Sigmoid colon (tissue), 7 donors: ENCODE data around the gene PDE7B. TPM values are rescaled to one million over a fixed set of nuclear protein-coding genes. Genes with fewer than 3 reads are reported as not detected.

Experiments
- DNase-seq: peaks from one replicate; pipeline ENCODE4 v3.0.0-alpha.2; 2019
- H3K27ac ChIP-seq, 4 donors: fragments of 200-600 bp; sonication (generic); one replicate each; pipeline ENCODE4 v1.5.1; 2016 to 2019; ENCODE audit warnings: mild to moderate bottlenecking in 1 of 4
- H3K27me3 ChIP-seq, 3 donors: fragments of 200-600 bp; sonication (generic); one replicate each; pipeline ENCODE4 v1.5.1; 2019; ENCODE audit warnings: mild to moderate bottlenecking in 1 of 3
- H3K36me3 ChIP-seq, 4 donors: fragments of 200-600 bp; sonication (generic); one replicate each; pipeline ENCODE4 v1.5.1; 2016 to 2019
- H3K4me1 ChIP-seq, 4 donors: fragments of 200-600 bp; sonication (generic); one replicate each; pipeline ENCODE4 v1.5.1; 2017 to 2019
- H3K4me3 ChIP-seq, 4 donors: fragments of 200-600 bp; sonication (generic); one replicate each; pipeline ENCODE4 v1.5.1; 2017 to 2019; ENCODE audit warnings: mild to moderate bottlenecking in 2 of 4, moderate library complexity in 1 of 4
- H3K9me3 ChIP-seq, 4 donors: fragments of 200-600 bp in 3 of 4; sonication (generic) in 3 of 4; one replicate each; pipeline versions ENCODE4 v1.5.1 to v1.6.1; 2013 to 2019
- EP300 ChIP-seq, 4 donors: sonication (generic); formaldehyde crosslinking; IDR thresholded peaks; one replicate each; pipeline ENCODE4 v1.6.1; 2017; ENCODE audit warnings: antibody characterized with exemption in 4 of 4
- POLR2A ChIP-seq, 2 donors: fragments of 450-650 bp; IDR thresholded peaks; one replicate each; pipeline ENCODE4 v1.6.1; 2016; ENCODE audit warnings: antibody characterized with exemption in 2 of 2, mild to moderate bottlenecking in 2 of 2, moderate library complexity in 2 of 2
- POLR2AphosphoS5 ChIP-seq, 4 donors: sonication (generic); formaldehyde crosslinking; IDR thresholded peaks; one replicate each; pipeline ENCODE4 v1.6.1; 2017; ENCODE audit warnings: antibody characterized with exemption in 4 of 4
- WGBS, 2 donors: extraction: QIAGEN DNeasy Blood & Tissue Kit; methylation state at CpG; one replicate each; pipeline ENCODE4 v1.1.7; 2013; 5-methylcytosine and 5-hydroxymethylcytosine counted together
- intact Hi-C: fragments of 100-400 bp; cut with DNase I; formaldehyde crosslinking; loops from one replicate; pipeline ENCODE4 v1.15.1; 2023
- polyA plus RNA-seq, 3 donors: library from polyadenylated mRNA; stranded (reverse); fragments of 200-250 nt; gene quantifications; one replicate each; pipeline ENCODE4 v1.2.3, GENCODE V29; 2013
- total RNA-seq, 4 donors: library from RNA; depleted of rRNA; stranded (reverse); fragments of >200 nt; gene quantifications; one replicate each; pipeline ENCODE4 v1.1.0, GENCODE V29; 2016
- TF ChIP-seq, protein P1 (sequence below), 4 experiments: fragments of 450-650 bp in 3 of 4; fragments of 200-600 bp in 1 of 4; IDR thresholded peaks; one replicate each; pipeline ENCODE4 v1.5.1; 2016 to 2019; ENCODE audit warnings: antibody characterized with exemption in 4 of 4, mild to moderate bottlenecking in 3 of 4, moderate library complexity in 2 of 4
- donor health status: healthy with polysubstance abuse.
- donor health status: Bipolar disorder and iron deficiency.
- donor health status: healthy.

Gene PDE7B
- total and polyA plus RNA-seq, 7 donors = 1.1 to 10.3 (median 6.3) TPM

DNA sequence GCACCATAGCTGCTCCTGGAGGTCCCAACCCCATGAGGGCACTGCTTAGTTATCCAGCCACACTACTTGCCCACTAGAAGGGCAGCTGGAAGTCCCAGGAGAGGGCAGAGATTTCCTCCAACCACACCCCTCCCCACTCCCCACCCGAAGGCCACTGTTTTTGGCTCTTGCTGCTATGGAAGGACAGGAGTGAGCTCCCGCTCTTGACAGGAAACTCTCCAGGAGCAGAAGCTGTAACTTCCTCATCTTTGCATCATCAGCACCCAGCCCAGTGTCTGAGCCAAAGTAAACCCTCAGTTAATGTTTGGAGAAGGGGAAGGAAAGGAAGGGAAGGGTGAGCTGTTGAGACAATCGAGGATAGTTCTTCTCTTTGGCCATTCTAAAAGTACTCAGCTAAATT, 277.9 kb downstream of the PDE7B start:
- Histone ChIP-seq H3K27ac (no peak overlapping the region), H3K4me3 (no peak overlapping the region), H3K4me1 (no peaks in the 10 kb centered on the region), H3K9me3 (no peaks in the 10 kb centered on the region), H3K36me3 (no peaks in the 10 kb centered on the region), H3K27me3 (no peaks in the 10 kb centered on the region)
- no peak for TF ChIP-seq POLR2AphosphoS5 (IDR thresholded peaks at IDR 0.05)
- no peak for TF ChIP-seq EP300 (IDR thresholded peaks at IDR 0.05)
- TF ChIP-seq, protein P1, sequence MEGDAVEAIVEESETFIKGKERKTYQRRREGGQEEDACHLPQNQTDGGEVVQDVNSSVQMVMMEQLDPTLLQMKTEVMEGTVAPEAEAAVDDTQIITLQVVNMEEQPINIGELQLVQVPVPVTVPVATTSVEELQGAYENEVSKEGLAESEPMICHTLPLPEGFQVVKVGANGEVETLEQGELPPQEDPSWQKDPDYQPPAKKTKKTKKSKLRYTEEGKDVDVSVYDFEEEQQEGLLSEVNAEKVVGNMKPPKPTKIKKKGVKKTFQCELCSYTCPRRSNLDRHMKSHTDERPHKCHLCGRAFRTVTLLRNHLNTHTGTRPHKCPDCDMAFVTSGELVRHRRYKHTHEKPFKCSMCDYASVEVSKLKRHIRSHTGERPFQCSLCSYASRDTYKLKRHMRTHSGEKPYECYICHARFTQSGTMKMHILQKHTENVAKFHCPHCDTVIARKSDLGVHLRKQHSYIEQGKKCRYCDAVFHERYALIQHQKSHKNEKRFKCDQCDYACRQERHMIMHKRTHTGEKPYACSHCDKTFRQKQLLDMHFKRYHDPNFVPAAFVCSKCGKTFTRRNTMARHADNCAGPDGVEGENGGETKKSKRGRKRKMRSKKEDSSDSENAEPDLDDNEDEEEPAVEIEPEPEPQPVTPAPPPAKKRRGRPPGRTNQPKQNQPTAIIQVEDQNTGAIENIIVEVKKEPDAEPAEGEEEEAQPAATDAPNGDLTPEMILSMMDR (IDR thresholded peaks at IDR 0.05) = no peak
- no peak for TF ChIP-seq POLR2A (IDR thresholded peaks at IDR 0.05)
- intact Hi-C loops = no loop called here
- 11 to 64% methylated on average over 3 of the region's 3 CpGs for WGBS, 2 donors
- DNase-seq = no peak

- no peaks in the 10 kb centered on the region for H3K27me3 ChIP-seq
- H3K36me3 ChIP-seq = no peaks in the 10 kb centered on the region
- TF ChIP-seq, protein P1 (IDR thresholded peaks at IDR 0.05) = no peak
- TF ChIP-seq EP300 (IDR thresholded peaks at IDR 0.05) = no peak
- TF ChIP-seq POLR2AphosphoS5 (IDR thresholded peaks at IDR 0.05) = no peak
- TF ChIP-seq POLR2A (IDR thresholded peaks at IDR 0.05) = no peak
- no peak overlapping the region for H3K4me3 ChIP-seq
- no peaks in the 10 kb centered on the region for H3K4me1 ChIP-seq
- H3K9me3 ChIP-seq = no peaks in the 10 kb centered on the region
- intact Hi-C loops = no loop called here
- no peak overlapping the region for H3K27ac ChIP-seq
- no peak for DNase-seq
- 82 to 83% methylated on average over 5 of the region's 5 CpGs for WGBS, 2 donors
Measured at GRCh38 chr6:136134268-136134667, 282.8 kb downstream of the PDE7B start.

DNA sequence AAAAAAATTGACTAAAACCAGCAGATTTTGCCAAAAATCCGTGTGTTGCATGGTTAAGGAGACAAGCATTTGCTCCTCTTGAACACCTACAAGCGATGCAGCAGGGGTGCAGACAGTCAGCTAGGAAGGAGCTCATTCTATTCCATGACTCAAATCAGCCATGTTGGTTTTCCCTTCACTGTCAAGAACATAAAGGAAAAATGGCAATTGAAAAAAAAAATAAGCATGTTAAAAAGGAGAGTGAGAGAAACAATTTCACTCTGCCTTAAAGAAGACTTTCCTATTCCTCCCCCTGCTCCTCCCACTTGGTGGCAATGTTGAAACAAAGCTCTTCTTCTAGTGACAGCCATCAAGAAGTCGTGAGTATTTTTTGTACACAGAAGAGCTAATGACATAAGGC, 283.2 kb downstream of the PDE7B start:
- no peak overlapping the region for H3K27ac ChIP-seq
- H3K27me3 ChIP-seq = no peaks in the 10 kb centered on the region
- TF ChIP-seq POLR2AphosphoS5 (IDR thresholded peaks at IDR 0.05) = no peak
- TF ChIP-seq, protein P1 (IDR thresholded peaks at IDR 0.05) = no peak
- no peak for TF ChIP-seq EP300 (IDR thresholded peaks at IDR 0.05)
- H3K36me3 ChIP-seq = no peaks in the 10 kb centered on the region
- H3K9me3 ChIP-seq = no peaks in the 10 kb centered on the region
- H3K4me1 ChIP-seq = no peaks in the 10 kb centered on the region
- H3K4me3 ChIP-seq = no peak overlapping the region
- no peak for DNase-seq
- intact Hi-C loops = no loop called here
- 72 to 81% methylated on average over 3 of the region's 3 CpGs for WGBS, 2 donors

DNA sequence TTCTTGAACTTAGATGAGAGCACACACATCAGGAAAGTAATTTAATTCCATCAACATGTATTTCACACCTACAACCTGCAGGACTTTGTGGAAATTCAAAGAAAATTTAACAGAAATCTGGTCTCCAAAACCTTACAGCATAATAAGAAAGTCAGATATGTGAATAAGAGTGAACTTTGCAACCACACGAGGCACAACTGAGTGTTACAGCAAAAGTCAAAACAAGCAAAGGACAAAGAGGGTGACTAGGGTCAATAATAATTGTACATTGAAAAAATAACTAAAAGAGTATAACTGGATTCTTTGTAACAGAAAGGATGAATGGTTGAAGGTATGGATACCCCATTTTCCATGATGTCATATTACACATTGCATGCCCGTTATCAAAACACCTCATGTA, 284.8 kb downstream of the PDE7B start:
- no peaks in the 10 kb centered on the region for H3K27me3 ChIP-seq
- 74 to 84% methylated on average over 2 of the region's 2 CpGs for WGBS, 2 donors

More for the DNA sequence above, 284.8 kb downstream of the PDE7B start:
- TF ChIP-seq EP300 (IDR thresholded peaks at IDR 0.05) (no peak), POLR2AphosphoS5 (IDR thresholded peaks at IDR 0.05) (no peak), POLR2A (IDR thresholded peaks at IDR 0.05) (no peak)
- TF ChIP-seq, protein P1 (IDR thresholded peaks at IDR 0.05) = no peak
- Histone ChIP-seq H3K27ac (no peak overlapping the region), H3K4me3 (no peak overlapping the region), H3K36me3 (no peaks in the 10 kb centered on the region), H3K9me3 (no peaks in the 10 kb centered on the region), H3K4me1 (no peaks in the 10 kb centered on the region)
- intact Hi-C loops = no loop called here
- no peak for DNase-seq
